GM13976 (cell line): ENCODE results near the gene TADA1.
A peak's percentile ranks its signal among the peaks of the same experiment; 100 is the strongest.
"Not testable (repeated sequence)": the region's sequence is repeated elsewhere in the genome, so short reads cannot be mapped to it uniquely, and the experiment has no call there.

ENCODE experiments used
- DNase-seq: peaks from one replicate; pipeline ENCODE4 v3.0.0; 2012; ENCODE audit warnings: low spot score
- in situ Hi-C: fragments of 300-500 bp; cut with MboI; formaldehyde crosslinking; loops from one replicate; pipeline ENCODE4 v1.12.0; 2022; ENCODE audit warnings: low sequenced_read_pairs, mixed read lengths, inconsistent platforms; ENCODE audit not compliant: unreplicated experiment
- TF ChIP-seq, protein P1 (sequence below): IDR thresholded peaks from 2 replicates; pipeline ENCODE4 v1.5.1; 2012; ENCODE audit warnings: borderline replicate concordance, mild to moderate bottlenecking; ENCODE audit not compliant: insufficient read depth; ENCODE audit errors: extremely low read depth, missing control alignments, control extremely low read depth

The TADA1 gene

DNA sequence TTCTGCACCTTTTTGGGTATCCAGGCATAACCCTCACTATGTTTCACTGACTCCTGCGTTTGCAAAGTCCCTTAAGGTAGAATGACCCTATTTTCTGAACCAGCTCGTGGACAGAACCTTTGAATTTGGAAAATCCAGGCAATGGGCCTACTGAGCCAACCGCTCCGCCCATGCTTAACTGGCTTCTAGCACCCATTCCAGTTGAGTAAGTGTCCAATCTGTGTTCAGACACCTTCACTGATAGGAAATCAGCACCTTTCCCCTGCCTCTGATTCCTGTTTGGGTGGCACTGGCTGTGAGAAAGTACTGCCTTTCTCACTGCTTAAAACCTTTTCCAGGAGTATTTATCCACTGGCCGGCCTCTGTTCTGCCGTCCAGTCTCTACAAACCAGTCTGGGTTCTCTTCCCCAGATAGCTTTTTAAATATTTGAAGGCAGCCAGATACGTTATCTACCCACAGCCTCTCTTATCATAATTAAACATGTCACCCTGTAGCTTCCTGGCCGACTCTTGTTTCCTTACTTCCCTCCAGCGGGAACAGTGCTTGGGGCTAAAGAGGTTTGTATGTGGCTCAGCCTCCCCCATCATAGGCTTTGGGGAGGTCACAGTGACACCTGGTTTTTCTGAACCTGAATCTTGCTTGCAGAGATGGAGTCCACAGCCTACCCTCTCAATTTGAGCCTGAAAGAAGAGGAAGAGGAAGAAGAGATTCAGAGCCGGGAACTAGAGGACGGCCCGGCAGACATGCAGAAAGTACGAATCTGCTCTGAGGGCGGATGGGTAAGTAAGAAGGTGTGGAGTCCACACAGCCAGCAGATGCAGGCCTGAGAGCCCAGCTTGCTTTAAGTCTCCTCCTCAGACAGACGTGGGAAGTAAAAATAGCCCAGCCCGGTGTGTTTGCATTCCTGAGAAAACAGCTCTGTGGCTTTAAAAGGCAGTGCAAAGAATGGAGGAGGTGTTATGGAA is 35.5 kb downstream of the TADA1 start:
- TF ChIP-seq, protein P1, sequence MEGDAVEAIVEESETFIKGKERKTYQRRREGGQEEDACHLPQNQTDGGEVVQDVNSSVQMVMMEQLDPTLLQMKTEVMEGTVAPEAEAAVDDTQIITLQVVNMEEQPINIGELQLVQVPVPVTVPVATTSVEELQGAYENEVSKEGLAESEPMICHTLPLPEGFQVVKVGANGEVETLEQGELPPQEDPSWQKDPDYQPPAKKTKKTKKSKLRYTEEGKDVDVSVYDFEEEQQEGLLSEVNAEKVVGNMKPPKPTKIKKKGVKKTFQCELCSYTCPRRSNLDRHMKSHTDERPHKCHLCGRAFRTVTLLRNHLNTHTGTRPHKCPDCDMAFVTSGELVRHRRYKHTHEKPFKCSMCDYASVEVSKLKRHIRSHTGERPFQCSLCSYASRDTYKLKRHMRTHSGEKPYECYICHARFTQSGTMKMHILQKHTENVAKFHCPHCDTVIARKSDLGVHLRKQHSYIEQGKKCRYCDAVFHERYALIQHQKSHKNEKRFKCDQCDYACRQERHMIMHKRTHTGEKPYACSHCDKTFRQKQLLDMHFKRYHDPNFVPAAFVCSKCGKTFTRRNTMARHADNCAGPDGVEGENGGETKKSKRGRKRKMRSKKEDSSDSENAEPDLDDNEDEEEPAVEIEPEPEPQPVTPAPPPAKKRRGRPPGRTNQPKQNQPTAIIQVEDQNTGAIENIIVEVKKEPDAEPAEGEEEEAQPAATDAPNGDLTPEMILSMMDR: no peak
- no peak for DNase-seq
- in situ Hi-C loops: no loop called here

DNA sequence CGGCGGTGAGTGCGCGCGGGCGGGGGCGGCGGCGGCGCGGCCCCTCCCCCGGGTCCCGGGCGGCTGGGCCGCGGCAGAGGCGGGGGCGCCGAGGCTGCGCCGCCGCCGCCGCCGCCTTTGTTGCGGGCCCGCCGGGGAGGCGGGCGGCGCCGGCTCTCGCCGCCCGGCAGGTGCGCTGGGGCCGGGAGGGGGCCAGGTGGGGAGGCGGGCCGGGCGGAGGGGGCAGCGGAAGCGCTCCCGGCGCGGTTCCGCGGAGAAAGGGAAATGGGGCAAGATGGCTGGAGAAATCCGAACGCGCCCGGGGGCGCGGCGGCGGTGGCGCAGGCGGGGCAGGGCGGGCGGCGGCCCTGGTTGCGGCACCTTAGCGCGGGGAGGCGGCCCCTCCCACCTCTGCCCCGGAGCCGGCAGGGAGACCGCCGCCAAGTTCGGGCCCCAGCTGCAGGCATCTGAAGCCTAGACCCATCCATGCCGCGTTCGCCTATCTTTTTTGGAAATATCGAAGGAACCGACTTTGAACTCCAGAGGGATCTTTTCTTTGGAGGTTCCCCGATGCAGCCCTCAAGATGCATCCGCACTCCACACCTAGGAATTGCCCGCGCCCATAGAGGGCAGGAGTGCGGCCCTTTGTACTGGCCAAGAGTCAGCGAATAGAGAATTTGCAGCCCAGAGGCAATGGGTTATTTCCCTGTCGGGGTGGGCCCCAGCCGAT is 36.3 kb downstream of the TADA1 start:
- in situ Hi-C loops: no loop called here
- DNase-seq: peak; percentile 58
- TF ChIP-seq, protein P1: peak; percentile 11

DNA sequence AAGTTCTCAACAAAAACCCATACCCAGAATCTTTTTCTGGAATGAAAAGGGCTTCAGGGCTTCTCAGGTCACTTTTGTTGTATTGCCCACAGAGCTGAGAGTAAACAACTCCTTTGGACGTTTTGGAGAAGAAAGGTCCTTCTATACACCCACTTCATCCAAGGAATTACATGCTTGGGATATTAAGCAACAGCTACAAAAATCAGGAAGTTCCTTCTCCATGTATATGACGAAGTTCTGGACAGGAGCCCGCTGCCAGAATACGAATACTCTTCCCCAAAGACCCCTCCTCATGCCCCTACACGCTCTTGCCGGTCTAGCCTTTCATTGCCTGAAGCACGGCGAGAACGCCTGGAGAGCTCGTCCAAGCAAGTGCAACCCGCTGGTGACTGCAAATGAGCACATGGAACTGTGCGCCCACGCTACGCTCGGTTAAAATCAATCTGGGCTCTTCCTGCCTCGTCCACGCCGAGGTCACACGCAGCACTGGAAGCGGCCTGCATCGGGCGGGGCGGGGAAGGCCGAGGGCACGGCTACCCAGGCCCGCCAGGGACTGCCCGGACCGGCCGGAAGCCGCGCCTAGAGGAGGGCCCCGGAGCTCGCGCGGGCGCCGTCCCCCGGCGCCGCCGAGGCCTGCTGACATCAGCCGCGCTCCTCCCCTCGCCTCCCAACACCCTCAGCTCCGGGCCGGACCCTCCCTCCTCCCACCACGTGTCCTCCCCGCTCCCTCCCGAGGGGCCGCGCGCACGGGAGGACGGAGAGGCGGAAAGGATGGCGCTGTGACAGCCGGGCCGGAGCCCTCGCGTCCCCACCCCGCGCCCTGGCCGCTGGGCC is 37.1 kb downstream of the TADA1 start, which contains the start of gene POGK:
TSS of gene POGK (plus strand) at position 710 of the 834 bp plus-strand sequence. CDS start 1,482 bp downstream, outside the sequence.
- in situ Hi-C loops: no loop called here
- DNase-seq: peak; percentile 95
- TF ChIP-seq, protein P1: no peak

DNA sequence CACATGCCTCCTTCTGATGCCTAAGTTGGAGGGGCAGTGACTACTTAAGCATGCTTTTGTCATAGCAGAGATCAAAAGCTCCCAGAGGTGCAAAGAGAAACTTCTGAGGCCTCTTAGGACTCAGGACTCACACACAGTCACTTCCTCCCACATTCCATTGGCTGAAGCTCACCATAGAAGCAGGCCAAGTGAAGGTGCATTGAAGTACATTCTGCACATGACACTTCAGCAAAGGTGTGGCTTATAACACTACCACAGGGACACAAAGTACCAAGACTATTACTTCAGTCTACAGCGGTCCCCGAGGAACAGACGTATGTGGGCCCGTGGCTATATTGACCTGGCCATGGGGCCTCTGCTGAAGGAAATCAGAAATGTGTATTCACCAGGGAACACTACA is 39.3 kb downstream of the TADA1 start:
- DNase-seq: no peak
- TF ChIP-seq, protein P1: no peak
- in situ Hi-C loops: no loop called here

DNA sequence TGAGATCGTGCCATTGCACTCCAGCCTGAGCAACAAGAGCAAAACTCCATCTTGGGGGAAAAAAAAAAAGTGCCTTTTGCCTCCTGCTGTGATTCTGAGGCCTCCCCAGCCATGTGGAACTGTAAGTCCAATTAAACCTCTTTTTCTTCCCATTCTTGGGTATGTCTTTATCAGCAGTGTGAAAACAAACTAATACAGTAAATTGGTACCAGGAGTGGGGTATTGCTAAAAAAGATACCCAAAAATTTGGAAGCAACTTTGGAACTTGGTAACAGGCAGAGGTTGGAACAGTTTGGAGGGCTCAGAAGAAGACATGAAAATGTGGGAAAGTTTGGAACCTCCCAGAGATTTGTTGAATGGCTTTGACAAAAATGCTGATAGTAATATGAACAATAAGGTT is 46.3 kb downstream of the TADA1 start:
- DNase-seq, in situ Hi-C loops: not testable (repeated sequence)

DNA sequence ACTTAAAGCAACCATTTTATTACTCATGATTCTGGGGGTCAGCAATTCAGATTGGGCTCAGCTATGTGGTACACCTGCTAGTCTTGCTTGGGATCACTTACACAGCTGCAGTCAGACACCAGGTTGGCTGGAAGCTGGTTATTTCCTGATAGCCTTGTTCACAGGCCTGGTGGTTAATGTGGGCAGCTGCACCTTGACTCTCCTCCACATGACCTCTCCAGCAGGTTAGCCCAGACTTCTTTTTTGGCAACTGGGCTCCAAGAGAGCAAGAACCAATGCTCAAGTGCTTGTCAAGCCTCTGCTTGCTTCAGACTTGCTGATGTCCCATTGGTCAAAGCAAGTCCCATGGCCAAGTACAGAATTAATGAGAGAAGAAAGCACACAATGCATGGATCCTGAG is 48.6 kb downstream of the TADA1 start:
- DNase-seq: no peak
- TF ChIP-seq, protein P1: no peak
- in situ Hi-C loops: no loop called here
